Measurements from ENCODE around the gene MRPL27. TPM values are rescaled to one million over a fixed set of nuclear protein-coding genes. Genes with fewer than 3 reads are reported as not detected.
A peak's percentile ranks its signal among the peaks of the same experiment; 100 is the strongest.

MRPL27 gene
- total RNA-seq, 2 experiments from 2014 or later = 65.7 to 81.8 TPM

GRCh38 chr17:50397919-50398285 is 24.9 kb upstream of the MRPL27 start:
- Mint-ChIP-seq H3K9me3 (ENCODE audit: low read depth) (no peaks in the 10 kb centered on the region), H3K27me3 (peaks cover 3% of the 10 kb centered on the region), H3K4me1 (peaks cover 33% of the 10 kb centered on the region), H3K36me3 (peaks cover 22% of the 10 kb centered on the region), H3K4me3 (peak overlapping the region; percentile 90), H3K27ac (peak overlapping the region; percentile 89)
- no peak for DNase-seq
- no peak for ATAC-seq
- CTCF ChIA-PET = interaction anchor here (0.8 to 4.9 kb wide), 40 partner anchors 9 to 297 kb away, joined by 3 to 55 read pairs (median 4); partner anchors contain the start of genes ACSF2, CACNA1G, COL1A1 and EME1

GRCh38 chr17:50397111-50397918 is 24.3 kb upstream of the MRPL27 start, which contains the start of gene LRRC59:
TSS of gene LRRC59 (minus strand) at chr17:50397523. CDS start at chr17:50397317, 206 bp downstream.
- Mint-ChIP-seq H3K4me3 (peak within 1 kb of the TSS; percentile 90), H3K27ac (peak within 1 kb of the TSS; percentile 89), H3K4me1 (peaks cover 33% of the 10 kb centered on the region), H3K9me3 (ENCODE audit: low read depth) (no peaks in the 10 kb centered on the region), H3K36me3 (peaks cover 28% of the 10 kb centered on the region), H3K27me3 (no peaks in the 10 kb centered on the region)
- CTCF ChIA-PET = interaction anchor here (0.6 to 4.9 kb wide), 51 partner anchors 9 to 322 kb away, joined by 3 to 55 read pairs (median 4); partner anchors contain the start of genes ACSF2, CACNA1G, COL1A1 and EME1
- peak; percentile 95 for DNase-seq
- ATAC-seq = peak; percentile 97

GRCh38 chr17:50396261-50397110 is 23.5 kb upstream of the MRPL27 start:
- DNase-seq (peak; percentile 44), ATAC-seq (peak; percentile 13)
- CTCF ChIA-PET = interaction anchor here (0.6 to 4.9 kb wide), 46 partner anchors 8 to 323 kb away, joined by 3 to 55 read pairs (median 4); partner anchors contain the start of genes ACSF2, CACNA1G, COL1A1 and EME1
- Mint-ChIP-seq H3K9me3 (ENCODE audit: low read depth) (no peaks in the 10 kb centered on the region), H3K27ac (peak overlapping the region; percentile 89), H3K4me1 (peaks cover 33% of the 10 kb centered on the region), H3K36me3 (peaks cover 32% of the 10 kb centered on the region), H3K27me3 (no peaks in the 10 kb centered on the region), H3K4me3 (peak overlapping the region; percentile 90)

- no peak for ATAC-seq
- peaks cover 33% of the 10 kb centered on the region for H3K4me1 Mint-ChIP-seq
- no peak for DNase-seq
- H3K27me3 Mint-ChIP-seq = no peaks in the 10 kb centered on the region
- no peaks in the 10 kb centered on the region for H3K9me3 Mint-ChIP-seq (ENCODE audit: low read depth)
- H3K4me3 Mint-ChIP-seq = peak overlapping the region; percentile 39
- H3K36me3 Mint-ChIP-seq = peaks cover 44% of the 10 kb centered on the region
- CTCF ChIA-PET = interaction anchor here (1.2 to 4.9 kb wide), 2 partner anchors 10 to 32 kb away, joined by 3 to 46 read pairs; no protein-coding TSS in a partner anchor
- peak overlapping the region; percentile 9 for H3K27ac Mint-ChIP-seq
These were observed 21.7 kb upstream of the MRPL27 start for GRCh38 chr17:50394711-50395110.

- Mint-ChIP-seq H3K4me1 (peaks cover 33% of the 10 kb centered on the region), H3K27ac (no peak overlapping the region), H3K9me3 (ENCODE audit: low read depth) (no peaks in the 10 kb centered on the region), H3K27me3 (no peaks in the 10 kb centered on the region), H3K4me3 (no peak overlapping the region), H3K36me3 (peaks cover 48% of the 10 kb centered on the region)
- ATAC-seq = no peak
- CTCF ChIA-PET = no interaction called here
- DNase-seq = no peak
These were observed 20.7 kb upstream of the MRPL27 start for GRCh38 chr17:50393700-50394099.

GRCh38 chr17:50392621-50393020 is 19.6 kb upstream of the MRPL27 start:
- H3K9me3 Mint-ChIP-seq (ENCODE audit: low read depth) = no peaks in the 10 kb centered on the region
- peaks cover 55% of the 10 kb centered on the region for H3K36me3 Mint-ChIP-seq
- no peak for DNase-seq
- peaks cover 29% of the 10 kb centered on the region for H3K4me1 Mint-ChIP-seq
- CTCF ChIA-PET = no interaction called here
- no peak overlapping the region for H3K4me3 Mint-ChIP-seq
- no peak overlapping the region for H3K27ac Mint-ChIP-seq
- no peaks in the 10 kb centered on the region for H3K27me3 Mint-ChIP-seq
- ATAC-seq = no peak

GRCh38 chr17:50389534-50389933 is 16.6 kb upstream of the MRPL27 start:
- DNase-seq (no peak), ATAC-seq (no peak)
- Mint-ChIP-seq H3K27ac (no peak overlapping the region), H3K36me3 (peaks cover 66% of the 10 kb centered on the region), H3K27me3 (no peaks in the 10 kb centered on the region), H3K4me1 (peaks cover 10% of the 10 kb centered on the region), H3K4me3 (no peak overlapping the region), H3K9me3 (ENCODE audit: low read depth) (no peaks in the 10 kb centered on the region)
- CTCF ChIA-PET = interaction anchor here (0.6 to 2.0 kb wide), 6 partner anchors 8 to 280 kb away, joined by 3 to 13 read pairs (median 3); partner anchors contain the start of gene LRRC59

- Mint-ChIP-seq H3K27ac (no peak overlapping the region), H3K4me1 (peaks cover 5% of the 10 kb centered on the region), H3K4me3 (no peak overlapping the region), H3K36me3 (peaks cover 66% of the 10 kb centered on the region), H3K9me3 (ENCODE audit: low read depth) (no peaks in the 10 kb centered on the region), H3K27me3 (no peaks in the 10 kb centered on the region)
- DNase-seq (no peak), ATAC-seq (no peak)
- CTCF ChIA-PET = interaction anchor here (0.9 to 2.0 kb wide), 3 partner anchors 8 to 113 kb away, joined by 3 to 13 read pairs (median 4); partner anchors contain the start of genes LRRC59 and RSAD1
These were observed 15.7 kb upstream of the MRPL27 start for GRCh38 chr17:50388728-50389127.

GRCh38 chr17:50386510-50386909 is 13.5 kb upstream of the MRPL27 start:
- H3K27me3 Mint-ChIP-seq = no peaks in the 10 kb centered on the region
- no peaks in the 10 kb centered on the region for H3K9me3 Mint-ChIP-seq (ENCODE audit: low read depth)
- DNase-seq (no peak), ATAC-seq (no peak)
- no peak overlapping the region for H3K4me3 Mint-ChIP-seq
- H3K27ac Mint-ChIP-seq = no peak overlapping the region
- no peaks in the 10 kb centered on the region for H3K4me1 Mint-ChIP-seq
- CTCF ChIA-PET = interaction anchor here (0.6 to 3.6 kb wide), 2 partner anchors 11 to 258 kb away, joined by 4 to 20 read pairs; partner anchors contain the start of gene LRRC59
- peaks cover 62% of the 10 kb centered on the region for H3K36me3 Mint-ChIP-seq

- CTCF ChIA-PET = no interaction called here
- H3K9me3 Mint-ChIP-seq (ENCODE audit: low read depth) = no peaks in the 10 kb centered on the region
- no peaks in the 10 kb centered on the region for H3K27me3 Mint-ChIP-seq
- no peak for ATAC-seq
- no peak for DNase-seq
- H3K27ac Mint-ChIP-seq = peak overlapping the region; percentile 25
- H3K4me1 Mint-ChIP-seq = peaks cover 5% of the 10 kb centered on the region
- peaks cover 66% of the 10 kb centered on the region for H3K36me3 Mint-ChIP-seq
- no peak overlapping the region for H3K4me3 Mint-ChIP-seq
These were observed 9.9 kb upstream of the MRPL27 start for GRCh38 chr17:50382931-50383330.

GRCh38 chr17:50381920-50382319 is 8.9 kb upstream of the MRPL27 start:
- Mint-ChIP-seq H3K9me3 (ENCODE audit: low read depth) (no peaks in the 10 kb centered on the region), H3K4me1 (peaks cover 7% of the 10 kb centered on the region), H3K27me3 (no peaks in the 10 kb centered on the region), H3K4me3 (no peak overlapping the region), H3K36me3 (peaks cover 56% of the 10 kb centered on the region), H3K27ac (no peak overlapping the region)
- ATAC-seq (no peak), DNase-seq (no peak)
- CTCF ChIA-PET = interaction anchor here (1.1 to 1.3 kb wide), 4 partner anchors 8 to 21 kb away, joined by 3 to 6 read pairs (median 4); partner anchors contain the start of genes EME1, LRRC59 and MRPL27

- Mint-ChIP-seq H3K27ac (no peak overlapping the region), H3K4me3 (no peak overlapping the region), H3K4me1 (peaks cover 8% of the 10 kb centered on the region), H3K27me3 (no peaks in the 10 kb centered on the region), H3K9me3 (ENCODE audit: low read depth) (no peaks in the 10 kb centered on the region), H3K36me3 (peaks cover 55% of the 10 kb centered on the region)
- DNase-seq (no peak), ATAC-seq (no peak)
- CTCF ChIA-PET = interaction anchor here (0.9 to 1.3 kb wide), 5 partner anchors 8 to 20 kb away, joined by 3 to 6 read pairs (median 4); partner anchors contain the start of genes EME1, LRRC59 and MRPL27
These were observed 8.4 kb upstream of the MRPL27 start for GRCh38 chr17:50381260-50381815.

All from activated CD8-positive, alpha-beta memory T cell treated with anti-CD3 and anti-CD28 coated beads, Interleukin-2, amount 10 ng/mL, durations not matched to agents 7 days and 5 days (primary cell).